HUDEP-2 (cell line): Measurements from ENCODE around the gene GINS2.
A peak's percentile ranks its signal among the peaks of the same experiment; 100 is the strongest.

Source experiments
- DNase-seq, 76 experiments: peaks; one replicate each; lab custom pipeline; 2025; ENCODE audit not compliant: unreplicated experiment in 76 of 76; lab: John Stamatoyannopoulos, UW

GINS2 gene

DNA sequence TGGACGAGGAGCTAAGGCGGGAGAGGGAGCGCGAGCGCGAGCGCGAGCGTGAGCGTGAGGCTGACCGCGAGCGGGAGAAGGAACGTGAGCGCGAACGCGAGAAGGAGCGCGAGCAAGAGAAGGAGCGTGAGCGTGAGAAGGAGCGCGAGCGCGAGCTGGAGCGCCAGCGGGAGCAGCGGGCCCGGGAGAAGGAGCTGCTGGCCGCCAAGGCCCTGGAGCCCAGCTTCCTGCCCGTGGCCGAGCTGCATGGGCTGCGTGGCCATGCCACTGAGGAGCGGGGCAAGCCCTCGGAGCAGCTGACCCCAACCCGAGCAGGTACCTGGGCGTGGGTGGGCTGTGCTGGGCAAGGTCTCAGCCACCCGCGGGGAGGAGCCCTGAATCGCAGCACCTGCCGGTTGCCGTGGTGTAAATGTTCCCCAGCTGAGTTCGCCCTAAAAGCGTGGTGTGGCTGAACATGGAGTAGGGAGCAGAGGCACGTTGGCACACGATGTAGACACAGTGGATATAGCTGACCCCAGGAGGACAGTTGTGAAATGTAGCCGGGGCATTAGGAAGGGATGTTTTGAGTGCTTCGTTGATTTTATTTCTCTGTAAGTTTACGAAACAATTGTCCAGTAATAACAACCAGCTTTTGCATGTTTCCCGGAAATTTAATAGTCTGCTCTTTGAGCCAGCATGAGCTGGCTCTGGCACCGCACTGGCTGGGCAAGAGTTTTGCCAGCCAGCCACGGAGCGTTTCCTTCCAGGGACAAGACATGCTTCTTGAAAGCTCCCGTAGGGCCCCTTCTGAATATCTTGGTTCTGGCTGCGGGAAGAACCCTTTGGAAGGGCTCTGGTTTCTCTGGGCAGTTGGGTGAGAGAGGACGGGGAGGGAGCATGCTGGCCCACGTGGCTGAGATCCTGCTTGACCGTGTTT is 32.1 kb downstream of the GINS2 start:
- DNase-seq: no peak

DNA sequence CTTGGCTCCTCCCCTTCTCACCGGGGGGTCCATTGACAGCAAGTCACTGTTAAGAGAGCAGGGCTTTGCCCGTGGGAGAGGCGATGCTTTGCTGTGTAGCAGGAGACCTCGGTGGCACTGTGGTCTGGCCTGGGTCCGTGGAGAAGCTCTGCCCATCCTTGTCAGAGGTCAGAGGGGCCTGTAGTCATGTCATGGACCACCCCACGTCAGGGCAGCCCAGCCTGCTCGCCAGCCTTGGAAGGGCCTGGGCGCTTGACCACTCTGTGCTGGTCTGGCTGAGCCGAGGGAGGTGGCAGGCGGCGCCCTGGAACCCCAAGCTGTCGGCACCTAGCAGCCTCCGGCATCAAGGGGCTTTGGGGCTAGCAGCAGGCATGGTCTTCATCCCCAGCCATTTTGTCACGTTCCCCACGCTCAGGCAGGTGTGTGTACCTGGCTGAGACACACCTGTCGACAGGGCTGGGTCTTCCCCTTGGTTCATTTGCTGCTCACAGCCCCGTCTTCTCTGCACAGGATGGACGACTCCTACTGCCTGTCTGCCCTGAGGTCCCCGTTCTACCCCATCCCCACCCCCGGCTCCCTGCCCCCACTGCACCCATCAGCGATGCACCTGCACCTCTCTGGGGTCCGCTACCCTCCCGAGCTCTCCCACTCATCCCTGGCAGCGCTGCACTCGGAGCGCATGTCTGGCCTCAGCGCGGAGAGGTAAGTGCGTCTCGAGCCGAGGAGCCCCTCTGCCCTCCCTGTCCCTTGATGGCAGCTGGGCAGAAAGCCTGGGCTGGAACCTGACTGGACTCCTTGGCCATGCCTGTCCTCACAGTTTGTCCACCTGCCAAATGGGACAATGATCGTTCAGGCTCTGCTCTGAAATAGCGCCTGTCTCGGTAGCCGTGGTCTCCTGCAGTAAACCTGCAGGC is 33.3 kb downstream of the GINS2 start:
- DNase-seq: no peak

DNA sequence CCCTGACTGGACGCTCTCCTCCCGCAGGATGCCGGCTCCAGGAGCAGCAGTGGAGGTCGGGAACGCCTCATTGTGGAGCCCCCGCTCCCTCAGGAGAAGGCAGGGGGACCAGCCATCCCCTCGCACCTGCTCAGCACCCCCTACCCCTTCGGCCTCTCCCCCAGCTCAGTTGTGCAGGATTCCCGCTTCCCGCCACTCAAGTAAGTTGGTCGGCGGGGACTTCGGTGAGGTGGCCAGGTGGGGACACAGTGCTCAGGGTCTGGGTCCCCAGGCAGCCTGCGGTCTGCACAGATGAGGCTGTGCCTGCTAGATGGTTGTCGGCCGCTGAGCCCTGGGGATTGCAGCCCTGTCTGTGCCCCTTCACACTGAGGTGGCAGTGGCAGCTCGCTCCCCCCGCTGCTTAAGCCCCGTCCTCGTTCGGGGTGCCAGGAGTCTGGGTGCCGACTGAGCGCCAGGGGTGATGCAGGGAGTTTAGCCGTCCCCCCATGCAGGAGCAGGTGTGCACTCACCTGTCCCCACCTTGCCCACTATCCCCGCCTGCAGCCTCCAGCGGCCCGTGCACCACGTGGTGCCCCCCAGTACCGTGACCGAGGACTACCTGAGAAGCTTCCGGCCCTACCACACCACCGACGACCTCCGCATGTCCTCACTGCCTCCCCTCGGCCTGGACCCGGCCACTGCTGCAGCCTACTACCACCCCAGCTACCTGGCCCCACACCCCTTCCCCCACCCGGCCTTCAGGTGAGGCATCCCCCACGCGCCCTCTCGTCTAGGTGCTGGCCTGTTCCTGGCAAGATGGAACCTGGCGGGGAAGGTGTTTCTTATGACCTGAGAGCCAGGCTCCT is 34.3 kb downstream of the GINS2 start:
- DNase-seq: no peak

DNA sequence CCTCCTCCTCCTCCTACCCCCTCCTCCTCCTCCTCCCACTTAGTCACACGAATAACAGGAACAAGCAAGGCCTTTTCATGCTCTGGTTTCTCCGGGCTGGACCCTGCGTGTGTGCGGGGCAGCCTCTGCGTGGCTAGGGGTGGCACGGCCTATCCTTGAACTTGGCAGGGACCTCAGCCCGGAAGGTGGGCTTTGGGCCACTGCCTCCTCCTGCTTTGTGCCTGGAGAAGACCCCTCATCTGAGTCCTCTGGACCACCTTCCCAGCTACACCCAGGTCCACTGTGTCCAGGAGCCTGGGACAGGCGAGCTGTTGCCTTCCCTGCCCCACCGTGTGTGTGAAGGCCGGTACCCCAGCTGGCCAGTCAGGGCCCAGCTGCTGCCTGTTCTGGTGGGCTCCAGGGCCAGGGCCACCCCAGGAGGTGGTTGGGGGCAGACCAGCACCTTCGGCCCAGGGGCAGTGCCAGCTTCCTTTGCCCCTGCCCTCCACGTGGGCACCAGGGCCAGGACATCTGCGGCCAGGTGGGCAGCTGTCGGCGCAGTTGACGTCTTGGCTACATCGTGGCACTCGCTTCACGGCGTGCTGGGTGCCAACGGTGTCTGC is 35.4 kb downstream of the GINS2 start:
- DNase-seq: no peak

DNA sequence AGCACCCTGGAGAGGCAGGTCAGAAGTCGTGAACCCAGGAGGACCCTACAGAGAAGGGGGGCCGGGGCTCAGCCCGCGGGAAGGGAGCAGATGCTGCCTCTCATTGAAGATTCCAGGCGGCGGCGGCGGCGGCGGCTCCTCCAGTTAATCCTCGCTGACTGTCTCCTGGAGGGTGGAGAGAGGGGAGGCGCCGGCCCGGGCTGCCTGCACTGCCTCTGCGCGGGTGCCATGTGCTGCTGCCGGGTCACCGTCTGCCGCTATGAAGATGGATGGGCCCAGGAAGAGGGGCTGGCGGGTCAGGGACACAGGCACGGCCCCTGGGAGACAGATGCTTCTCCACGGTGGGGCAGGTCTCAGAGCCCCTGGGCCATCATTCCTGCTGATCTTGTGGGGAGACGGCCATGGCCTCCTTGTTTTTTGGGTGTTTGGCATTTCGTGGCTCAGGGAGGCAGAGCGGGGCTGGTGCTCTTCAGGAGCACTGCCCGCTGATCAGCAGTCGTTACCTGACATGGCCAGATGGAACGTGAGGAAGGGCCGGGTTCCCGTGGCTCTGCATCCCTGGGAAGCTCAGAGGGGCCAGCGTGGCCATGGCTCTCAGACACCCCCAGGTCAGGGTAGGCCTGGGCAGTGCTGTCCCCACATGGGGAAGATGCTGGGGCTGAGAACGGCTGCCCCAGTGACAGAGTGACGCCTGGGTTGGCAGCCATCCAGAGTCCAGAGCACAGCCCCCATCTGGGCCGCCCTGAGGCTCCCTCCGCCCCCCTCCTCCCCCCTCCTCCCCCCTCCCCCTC is 36.1 kb downstream of the GINS2 start:
- peak in 51 of 76 experiments; percentile 3 to 70 (median 40) for DNase-seq

DNA sequence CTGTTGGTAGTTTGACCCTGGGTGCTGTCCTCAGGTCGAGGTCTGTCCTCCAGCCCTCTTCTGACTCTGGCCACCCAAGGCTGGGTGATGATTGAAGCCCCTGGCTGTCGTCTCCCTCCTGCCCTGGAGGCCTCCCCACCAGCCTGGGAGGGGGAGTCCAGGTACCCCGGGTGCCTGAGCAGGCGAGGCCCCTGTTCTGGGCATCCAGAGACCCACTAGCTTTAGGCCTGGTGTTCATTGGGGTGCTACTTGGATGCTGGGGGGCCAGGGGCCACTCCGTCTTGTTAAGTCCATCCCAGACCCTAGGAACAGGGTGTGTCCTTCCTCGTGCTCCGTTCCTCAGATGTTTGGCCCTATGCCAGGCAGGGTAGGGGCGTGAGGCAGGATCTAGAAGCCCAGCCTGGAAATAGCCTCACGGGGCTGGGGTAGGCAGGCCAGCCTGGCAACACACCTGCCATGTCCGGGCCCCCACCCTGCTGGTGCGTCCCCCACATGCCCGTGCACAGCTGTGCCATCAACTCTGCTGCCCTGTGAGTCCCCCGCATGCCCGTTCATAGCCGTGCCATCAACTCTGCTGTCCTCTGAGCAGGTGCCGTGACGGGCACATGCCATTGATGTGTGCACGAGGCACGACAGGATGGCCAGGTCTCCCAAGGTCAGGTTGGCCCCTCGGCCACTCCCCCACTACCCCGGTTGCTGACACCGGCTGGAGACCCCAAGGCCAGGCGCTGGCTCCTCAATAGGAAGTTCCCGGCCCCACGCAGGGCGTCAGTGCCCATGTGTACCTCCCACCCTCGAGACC is 36.9 kb downstream of the GINS2 start:
- peak in 5 of 76 experiments; percentile 7 to 14 (median 8) for DNase-seq

DNA sequence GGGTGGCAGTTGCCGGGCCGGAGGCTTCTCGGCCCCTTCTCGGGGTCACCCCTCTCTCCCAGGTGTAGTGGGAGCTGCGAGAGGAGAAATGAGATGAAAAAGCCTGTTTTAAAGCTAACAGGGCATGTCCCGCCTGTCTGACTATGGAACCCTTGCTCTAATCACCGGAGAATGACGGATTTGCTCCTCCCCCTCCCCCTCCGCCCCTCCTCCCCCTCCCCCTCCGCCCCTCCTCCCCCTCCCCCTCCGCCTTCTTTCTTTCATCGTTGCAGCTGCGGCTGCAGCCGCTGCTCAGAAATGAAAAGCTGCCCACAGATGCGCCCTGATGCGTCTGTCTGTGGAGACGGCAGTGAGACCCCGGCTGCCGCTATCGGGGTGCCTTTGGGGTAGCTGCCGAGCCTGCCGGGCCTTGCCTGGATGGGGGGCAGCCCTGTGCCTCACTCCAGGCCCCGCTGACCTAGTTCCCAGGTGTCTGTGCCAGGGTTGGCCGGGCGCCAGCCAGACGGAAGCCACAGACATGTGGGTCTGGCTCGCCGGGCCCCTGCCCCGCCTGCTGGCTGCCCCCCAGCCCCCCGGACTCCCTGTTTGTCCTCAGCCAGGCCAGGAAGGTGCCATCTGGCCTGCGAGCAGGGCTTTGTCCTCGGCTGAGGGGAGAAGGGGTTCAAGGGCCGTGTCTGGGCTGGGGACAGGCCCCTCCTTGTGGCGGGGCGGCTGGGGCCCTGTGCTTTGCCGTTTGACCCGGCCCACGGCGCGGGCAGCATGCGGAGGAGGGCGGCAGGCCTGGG is 37.7 kb downstream of the GINS2 start:
- DNase-seq: no peak

DNA sequence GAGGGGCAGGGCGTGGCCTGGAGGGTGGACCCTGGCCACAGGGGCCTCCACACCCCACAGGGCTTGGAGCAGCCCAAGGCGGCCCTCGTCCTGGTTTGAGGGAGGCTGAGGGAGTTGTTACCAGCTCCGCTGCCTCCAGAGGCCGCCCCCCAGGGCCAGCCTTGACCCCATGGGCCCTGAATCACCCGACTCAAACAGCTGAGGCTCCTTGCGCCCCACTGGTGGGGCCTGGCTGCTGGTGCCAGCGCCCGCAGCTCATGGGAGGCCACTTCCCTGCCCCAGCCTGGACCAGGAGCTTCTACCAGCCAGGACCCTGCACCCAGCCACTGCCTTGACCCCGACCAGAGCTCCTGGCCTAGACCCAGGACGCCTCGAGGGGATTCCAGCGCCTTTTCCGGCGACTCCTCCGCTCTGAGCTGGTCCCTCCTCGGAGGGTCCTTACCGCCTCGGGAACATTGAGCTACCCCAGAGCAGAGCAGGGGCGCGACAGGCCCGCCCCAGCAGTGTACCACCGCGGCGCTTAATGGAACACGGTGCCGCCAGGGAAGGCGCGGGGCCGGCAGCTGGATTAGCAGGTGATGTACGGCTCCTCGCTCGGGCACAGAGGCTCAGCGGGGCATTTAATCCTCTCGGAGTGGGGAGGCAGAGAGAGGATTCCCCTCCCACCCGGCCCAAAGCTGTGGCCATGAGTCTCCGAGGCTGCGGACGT is 38.5 kb downstream of the GINS2 start:
- DNase-seq: no peak

DNA sequence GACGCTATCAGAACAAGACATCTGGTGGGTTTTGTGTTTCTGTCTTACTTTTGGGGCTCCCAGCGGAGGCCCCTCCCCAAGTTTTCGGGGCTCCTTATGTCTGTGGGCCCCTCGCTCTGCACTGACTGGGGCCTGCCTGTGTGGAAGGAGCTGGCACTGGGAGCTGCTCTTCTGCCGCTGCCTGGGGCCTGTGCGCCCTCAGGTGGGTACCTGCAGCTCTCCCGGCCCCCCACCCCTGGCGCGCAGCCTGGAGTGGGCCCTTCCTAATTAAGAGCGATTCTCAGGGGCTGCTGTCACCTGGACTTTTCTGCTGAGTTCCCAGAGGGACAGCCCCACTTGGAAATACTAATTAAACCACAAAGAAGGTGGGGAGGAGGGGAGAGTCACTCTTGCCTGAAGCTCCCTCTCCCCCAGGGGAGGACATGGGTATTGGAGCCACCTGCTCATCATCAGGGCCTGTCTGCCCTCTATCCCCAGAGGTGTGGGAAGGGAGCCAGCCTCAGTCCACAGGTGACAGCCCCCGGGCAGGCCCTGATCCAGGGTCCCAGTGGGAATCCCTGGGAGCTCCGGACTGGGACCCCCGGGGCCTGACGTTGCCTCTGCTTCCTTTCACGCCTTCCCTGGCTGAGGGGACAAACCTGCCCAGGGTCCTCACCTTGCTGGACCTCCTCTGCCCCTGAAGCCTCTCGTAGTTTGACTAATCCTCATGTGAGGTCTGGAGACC is 39.2 kb downstream of the GINS2 start:
- DNase-seq: no peak

DNA sequence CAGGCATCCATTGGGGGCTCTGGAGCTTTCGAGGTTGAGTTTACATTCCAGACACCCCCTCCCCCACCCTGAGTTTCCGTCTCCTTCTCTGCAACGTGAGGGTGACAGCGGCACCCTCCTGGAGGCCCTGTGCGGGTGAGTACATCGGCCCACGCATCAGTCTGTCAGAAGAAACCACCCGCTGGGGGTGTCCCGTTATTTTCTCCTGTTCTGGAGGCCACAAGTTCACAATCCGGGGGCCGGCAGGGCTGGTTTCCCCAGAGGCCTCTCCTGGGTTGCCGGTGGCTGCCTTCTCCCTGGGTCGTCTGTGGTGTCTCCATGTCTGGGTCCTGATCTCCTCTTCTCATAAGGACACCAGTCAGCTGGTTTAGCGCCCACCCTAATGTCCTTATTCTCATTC is 39.9 kb downstream of the GINS2 start:
- DNase-seq: no peak

DNA sequence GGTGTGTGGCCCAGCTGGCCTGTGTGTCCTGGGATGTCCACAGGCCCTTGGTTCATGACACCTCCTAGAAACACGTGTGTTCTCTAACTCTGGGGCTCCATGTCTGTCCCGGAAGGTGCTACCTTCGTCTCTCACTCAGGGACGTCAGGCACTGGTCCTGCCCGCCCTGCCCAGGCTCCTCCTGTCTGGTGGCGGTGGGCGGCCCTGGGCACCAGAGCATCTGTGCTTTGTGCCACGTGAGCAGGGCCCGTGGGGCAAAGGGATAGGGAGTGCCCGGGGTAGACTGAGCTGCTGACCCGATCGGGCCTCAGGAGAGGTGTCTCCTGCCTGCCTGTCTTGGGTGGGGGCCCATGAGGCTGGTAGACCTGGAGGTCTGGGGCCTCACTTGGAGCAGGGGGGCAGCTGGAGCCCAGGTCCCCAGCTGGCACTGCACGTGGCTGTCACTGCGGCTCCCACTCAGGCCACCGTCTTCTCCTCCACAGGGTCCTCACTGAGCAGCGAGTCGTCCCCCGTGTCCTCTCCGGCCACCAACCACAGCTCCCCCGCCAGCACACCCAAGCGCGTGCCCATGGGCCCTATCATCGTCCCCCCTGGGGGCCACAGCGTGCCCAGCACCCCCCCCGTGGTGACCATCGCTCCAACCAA is 40.6 kb downstream of the GINS2 start:
- no peak for DNase-seq

DNA sequence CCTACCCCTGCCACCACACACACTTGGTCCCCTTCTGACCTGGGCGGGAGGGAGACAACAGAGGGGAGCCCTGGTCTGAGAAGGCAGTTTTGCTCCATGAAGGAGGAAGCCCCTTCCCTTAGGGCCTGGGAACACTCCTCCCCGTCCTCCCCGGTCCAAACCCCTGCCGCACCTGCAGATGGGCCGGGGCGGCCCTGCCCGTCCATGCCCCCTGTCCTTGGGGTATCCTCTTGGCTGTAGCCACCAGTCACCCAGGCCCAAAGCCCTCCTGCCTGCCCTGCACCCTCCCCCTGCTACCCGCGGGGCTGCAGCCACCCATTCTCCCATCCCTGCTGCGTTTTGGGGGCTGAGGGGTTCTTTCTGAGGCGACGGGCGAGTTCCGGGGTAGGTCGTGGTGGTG is 41.8 kb downstream of the GINS2 start:
- no peak for DNase-seq

DNA sequence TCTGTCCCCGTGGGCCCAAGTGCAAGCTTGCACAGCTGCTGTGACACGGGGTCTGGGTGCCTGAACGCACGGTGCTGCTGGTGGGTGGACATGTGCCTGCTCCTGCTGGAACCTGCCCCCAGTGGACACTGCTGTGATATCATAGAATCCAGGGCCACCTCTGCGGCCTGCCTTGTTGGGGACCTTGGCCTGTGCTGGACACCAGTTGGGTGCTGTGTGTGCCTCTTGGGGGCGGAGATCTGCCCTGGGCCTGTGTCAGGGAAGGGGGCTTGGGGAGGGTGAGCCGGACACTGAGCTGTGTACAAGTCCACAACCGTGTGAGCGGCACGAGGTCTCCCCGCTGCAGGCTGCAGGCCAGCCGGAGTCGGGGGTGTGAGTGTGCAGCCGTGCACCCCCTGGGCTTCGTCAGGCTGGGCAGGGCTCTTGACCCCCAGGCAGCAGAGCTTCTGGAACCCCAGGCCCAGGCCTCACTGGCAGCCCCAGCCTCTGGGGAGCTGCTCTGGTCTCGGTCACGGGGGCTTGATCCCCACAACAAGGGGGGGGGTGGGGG is 42.3 kb downstream of the GINS2 start:
- no peak for DNase-seq

DNA sequence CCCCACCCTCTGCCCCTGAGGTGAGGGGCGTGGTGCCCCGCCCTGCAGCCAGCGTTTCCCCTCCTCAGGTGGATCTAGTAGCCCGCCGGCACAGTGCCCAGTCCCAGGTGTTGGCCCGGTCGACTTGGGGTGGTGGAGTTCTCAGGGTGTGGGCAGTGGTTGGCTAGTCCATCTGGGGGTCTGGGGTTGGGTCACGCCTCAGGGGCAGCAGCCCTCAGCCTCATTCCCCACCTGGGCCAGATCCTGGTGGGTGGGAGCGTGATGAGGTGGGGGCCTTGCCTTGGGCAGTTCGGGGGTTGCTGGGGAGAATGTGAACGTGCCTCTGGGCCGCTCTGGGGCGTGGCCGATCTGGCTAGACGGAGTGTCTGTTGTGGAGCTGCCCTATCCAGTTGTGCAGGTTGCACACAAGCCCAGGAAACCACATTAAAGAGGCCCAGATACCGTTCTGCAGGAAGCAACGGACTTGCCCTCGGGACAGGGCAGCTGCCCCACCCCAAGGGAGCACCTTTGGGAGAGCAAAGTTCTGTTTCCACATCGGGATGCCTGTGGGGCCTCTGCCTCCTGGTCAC is 43.6 kb downstream of the GINS2 start:
- DNase-seq: peak in 3 of 76 experiments; percentile 4 to 14 (median 8)

DNA sequence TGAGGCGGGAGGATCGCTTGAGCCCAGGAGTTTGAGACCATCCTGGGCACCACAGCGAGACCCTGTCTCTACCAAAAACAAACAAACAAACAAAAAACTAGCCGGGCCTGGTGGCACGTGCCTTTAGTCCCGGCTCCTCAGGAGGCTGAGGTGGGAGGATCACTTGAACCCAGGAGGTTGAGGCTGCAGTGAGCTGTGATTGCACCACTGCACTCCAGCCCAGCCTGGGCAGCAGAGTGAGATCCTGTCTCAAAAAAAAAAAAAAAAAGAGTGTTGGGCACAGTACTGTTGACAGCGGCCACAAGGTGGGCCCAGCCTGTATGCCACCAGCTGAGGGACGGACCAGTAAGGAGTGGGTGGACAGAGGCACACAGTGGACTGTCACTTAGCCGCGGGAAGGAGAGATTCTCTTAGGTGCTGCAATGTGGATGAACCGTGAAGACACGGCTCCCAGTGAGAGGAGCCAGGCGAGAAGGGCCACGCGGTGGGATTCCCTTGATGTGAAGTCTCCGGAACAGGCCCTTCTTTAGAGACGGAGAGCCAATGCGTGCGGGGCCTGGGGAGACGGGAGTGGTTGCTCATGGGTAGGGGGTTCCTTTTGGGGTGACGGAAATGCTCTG is 44.6 kb downstream of the GINS2 start:
- no peak for DNase-seq
